Astrocyte of the cerebellum (primary cell): Measurements from ENCODE around the gene CNOT9.
"Not testable (repeated sequence)": the region's sequence is repeated elsewhere in the genome, so short reads cannot be mapped to it uniquely, and the experiment has no call there.

Experiments used
- DNase-seq: peaks from one replicate; pipeline ENCODE4 v3.0.0-alpha.2; 2011; ENCODE audit warnings: low read depth
- H3K4me3 ChIP-seq: 2 replicates; pipeline ENCODE4 v1.5.1; 2011; ENCODE audit warnings: mild to moderate bottlenecking, low read depth, low read length, moderate library complexity
- in situ Hi-C: cut with HindIII; loops from 2 replicates; pipeline ENCODE4 v1.10.0; 2017; ENCODE audit warnings: low sequenced_read_pairs
- TF ChIP-seq, protein P1 (sequence below): IDR thresholded peaks from 2 replicates; pipeline ENCODE4 v1.5.1; 2012; ENCODE audit warnings: low read length, low read depth, moderate library complexity, mild to moderate bottlenecking; ENCODE audit errors: missing control alignments

CNOT9 gene

DNA sequence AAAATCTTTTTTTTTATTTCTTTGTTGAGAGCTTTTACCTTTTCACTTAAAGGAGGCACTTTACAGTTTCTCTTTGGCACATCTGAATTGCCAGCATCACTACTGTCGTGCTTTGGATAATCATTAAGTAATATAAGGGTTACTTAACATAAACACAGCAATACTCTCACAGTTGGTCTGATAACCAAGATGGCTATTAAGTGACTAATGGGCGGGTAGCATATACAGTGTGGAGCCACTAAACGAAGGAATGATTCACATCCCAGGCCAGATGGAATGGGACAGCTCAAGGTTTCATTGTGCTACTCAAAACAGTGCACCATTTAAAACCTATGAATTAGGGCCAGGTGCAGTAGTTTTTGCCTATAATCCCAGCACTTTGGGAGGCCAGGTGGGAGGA lies 28.6 kb upstream of the CNOT9 start:
- DNase-seq = no peak
- TF ChIP-seq, protein P1, sequence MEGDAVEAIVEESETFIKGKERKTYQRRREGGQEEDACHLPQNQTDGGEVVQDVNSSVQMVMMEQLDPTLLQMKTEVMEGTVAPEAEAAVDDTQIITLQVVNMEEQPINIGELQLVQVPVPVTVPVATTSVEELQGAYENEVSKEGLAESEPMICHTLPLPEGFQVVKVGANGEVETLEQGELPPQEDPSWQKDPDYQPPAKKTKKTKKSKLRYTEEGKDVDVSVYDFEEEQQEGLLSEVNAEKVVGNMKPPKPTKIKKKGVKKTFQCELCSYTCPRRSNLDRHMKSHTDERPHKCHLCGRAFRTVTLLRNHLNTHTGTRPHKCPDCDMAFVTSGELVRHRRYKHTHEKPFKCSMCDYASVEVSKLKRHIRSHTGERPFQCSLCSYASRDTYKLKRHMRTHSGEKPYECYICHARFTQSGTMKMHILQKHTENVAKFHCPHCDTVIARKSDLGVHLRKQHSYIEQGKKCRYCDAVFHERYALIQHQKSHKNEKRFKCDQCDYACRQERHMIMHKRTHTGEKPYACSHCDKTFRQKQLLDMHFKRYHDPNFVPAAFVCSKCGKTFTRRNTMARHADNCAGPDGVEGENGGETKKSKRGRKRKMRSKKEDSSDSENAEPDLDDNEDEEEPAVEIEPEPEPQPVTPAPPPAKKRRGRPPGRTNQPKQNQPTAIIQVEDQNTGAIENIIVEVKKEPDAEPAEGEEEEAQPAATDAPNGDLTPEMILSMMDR = no peak
- H3K4me3 ChIP-seq = no peak overlapping the region
- in situ Hi-C loops = no loop called here

DNA sequence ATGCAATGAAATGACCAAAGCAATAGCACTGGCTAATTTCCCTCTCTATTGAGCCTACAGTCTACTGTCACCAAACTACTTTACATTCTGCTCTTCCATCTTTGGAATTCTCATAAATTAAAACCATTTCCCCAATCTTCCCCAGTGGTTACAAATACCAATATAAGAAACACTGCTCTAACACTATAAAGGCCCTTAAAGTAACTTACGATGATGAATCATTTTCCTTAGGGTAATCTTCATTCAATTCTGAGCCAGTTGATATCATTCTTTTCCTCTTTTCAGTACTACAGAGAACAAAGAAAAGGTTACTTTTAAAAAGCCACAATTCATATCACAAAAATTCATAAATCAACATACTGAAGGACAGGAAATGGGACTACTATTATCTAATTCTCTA lies 22.6 kb upstream of the CNOT9 start:
- TF ChIP-seq, protein P1 = no peak
- H3K4me3 ChIP-seq = no peak overlapping the region
- in situ Hi-C loops = no loop called here
- DNase-seq = no peak

DNA sequence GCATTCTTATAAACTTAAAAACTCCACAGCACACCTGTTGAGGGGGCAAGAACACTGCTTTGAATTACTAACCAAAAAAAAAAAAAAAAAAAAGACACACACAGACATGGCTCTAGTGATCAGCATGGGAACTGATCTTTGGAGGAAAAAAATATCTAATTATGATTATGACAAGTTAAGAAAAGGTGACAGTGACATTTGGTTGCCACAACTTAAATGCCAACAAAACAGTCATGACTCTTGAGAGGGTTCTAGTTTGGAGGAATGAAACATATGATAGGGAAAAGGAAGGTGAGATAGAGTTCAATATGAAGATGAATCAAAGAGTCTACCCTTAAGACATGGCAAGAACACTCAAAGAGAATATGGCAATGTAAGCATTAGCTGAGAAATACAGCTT lies 21.1 kb upstream of the CNOT9 start:
- in situ Hi-C loops = no loop called here

DNA sequence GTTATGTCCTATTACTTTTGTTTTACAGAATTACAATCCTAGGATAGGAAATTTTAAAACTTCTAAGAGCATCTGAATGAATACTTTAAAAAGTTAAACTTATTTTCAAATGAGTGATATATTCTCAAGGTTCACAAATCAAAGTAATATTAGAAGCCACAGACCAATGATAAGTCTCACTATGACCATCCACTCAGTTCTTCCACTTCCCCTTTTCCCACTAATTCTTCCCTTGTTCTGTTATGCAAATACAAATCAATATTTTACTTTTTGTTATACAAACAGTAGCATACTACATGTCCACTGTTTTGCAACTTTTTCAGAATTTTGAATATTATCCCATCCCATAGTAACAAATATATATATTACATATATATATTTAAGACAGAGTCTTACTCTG lies 20.7 kb upstream of the CNOT9 start:
- no peak for DNase-seq
- in situ Hi-C loops = no loop called here
- no peak overlapping the region for H3K4me3 ChIP-seq
- TF ChIP-seq, protein P1 = no peak

More for the DNA sequence above, 21.1 kb upstream of the CNOT9 start:
- TF ChIP-seq, protein P1 = no peak
- H3K4me3 ChIP-seq = no peak overlapping the region
- DNase-seq = no peak

DNA sequence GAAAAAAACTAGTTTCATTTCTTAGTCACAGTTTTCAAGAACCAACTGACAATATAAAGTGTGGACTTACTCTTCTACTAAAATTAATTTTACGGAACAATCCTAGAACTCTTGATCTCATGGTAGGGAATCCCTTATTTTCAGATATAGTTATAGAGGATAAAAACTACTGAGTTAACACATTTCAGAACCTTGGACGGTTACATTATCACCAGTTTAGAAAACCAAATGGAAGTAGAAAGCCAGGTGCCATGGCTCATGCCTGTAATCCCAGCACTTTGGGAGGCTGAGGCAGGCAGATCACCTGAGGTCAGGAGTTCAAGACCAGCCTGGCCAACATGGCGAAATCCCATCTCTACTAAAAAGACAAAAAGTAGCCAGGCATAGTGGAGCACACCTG lies 14.4 kb upstream of the CNOT9 start:
- H3K4me3 ChIP-seq, in situ Hi-C loops, DNase-seq: not testable (repeated sequence)

DNA sequence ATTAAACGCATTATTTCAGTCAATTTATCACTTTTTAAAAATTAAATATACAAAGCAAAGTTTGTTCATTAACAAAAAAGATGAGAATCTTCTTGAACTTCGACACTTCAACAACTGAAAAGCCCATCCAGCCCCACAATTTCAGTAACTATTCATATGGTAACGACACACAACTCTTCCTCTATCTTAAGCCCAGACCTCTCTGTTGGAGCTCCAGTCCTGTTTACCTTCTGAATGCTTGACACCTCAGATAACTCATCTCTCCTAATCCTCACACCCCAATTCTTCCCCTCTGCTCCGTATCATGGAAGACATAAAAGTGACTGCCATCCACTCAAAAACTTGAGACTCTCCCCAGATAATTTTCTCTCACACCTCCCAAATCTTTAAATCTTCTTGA lies 13.1 kb upstream of the CNOT9 start:
- in situ Hi-C loops = no loop called here
- no peak for DNase-seq
- no peak overlapping the region for H3K4me3 ChIP-seq
- TF ChIP-seq, protein P1 = no peak

DNA sequence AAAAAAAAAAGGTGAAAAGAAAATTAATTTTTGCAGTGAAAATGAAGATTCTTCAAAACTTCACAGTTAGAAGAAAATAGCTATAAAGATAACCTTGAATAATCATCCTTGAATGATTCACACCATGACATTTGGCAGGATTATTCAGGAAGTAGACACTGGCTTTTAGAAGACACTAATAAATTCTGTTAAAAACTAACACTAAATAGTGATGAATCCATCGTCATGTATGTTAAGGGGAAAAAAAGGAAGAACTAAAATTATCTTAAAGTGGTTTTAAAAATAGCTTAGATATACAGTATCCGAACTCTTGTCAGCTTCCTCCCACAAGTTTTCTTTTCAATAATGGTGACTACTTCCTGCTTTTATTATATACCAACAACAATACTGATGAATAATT lies 10.7 kb upstream of the CNOT9 start:
- no peak for DNase-seq
- TF ChIP-seq, protein P1 = no peak
- H3K4me3 ChIP-seq = no peak overlapping the region
- in situ Hi-C loops = no loop called here
